ENCODE results near the gene USP6NL. TPM values are rescaled to one million over a fixed set of nuclear protein-coding genes. Genes with fewer than 3 reads are reported as not detected.

Gene USP6NL
- total and polyA plus RNA-seq, 10 of the 15 experiments (the other 5 are each of a cell fraction or from before 2014, with no cell fraction given): 4.0 to 27.7 (median 18.2) TPM

GRCh38 chr10:11553773-11554381 is 57.6 kb downstream of the USP6NL start (continued):
- TF ChIP-seq MLLT1 (IDR thresholded peaks at IDR 0.05) (no peak), POU2F2 (IDR thresholded peaks at IDR 0.05; ENCODE audit: borderline replicate concordance, low read depth, low read length) (0 out of 3 replicates have a peak, but pooled peaks have one; percentile 43), MEF2A (IDR thresholded peaks at IDR 0.05; ENCODE audit: insufficient read depth, low read depth, low read length) (peak; percentile 77), RB1 (IDR thresholded peaks at IDR 0.05; ENCODE audit: borderline replicate concordance) (no peak), SIN3A (IDR thresholded peaks at IDR 0.05; ENCODE audit: low read depth, low read length) (no peak), JUNB (IDR thresholded peaks at IDR 0.05) (peak; percentile 27; the same call in 1 of the 2 replicates), RAD21 (IDR thresholded peaks at IDR 0.05; ENCODE audit: insufficient read depth, low read depth, low read length) (no peak), CHD4 (IDR thresholded peaks at IDR 0.05) (no peak), POLR2A (IDR thresholded peaks at IDR 0.05; ENCODE audit: low read depth, low read length) (no peak), IRF4 (IDR thresholded peaks at IDR 0.05; ENCODE audit: low read depth, low read length) (no peak), ZNF217 (IDR thresholded peaks at IDR 0.05) (peak; percentile 88), YBX1 (IDR thresholded peaks at IDR 0.05) (no peak), RCOR1 (conservative IDR thresholded peaks at IDR 0.05; ENCODE audit: low read depth, low read length) (peak; percentile 76; the same call in 1 of the 2 replicates), DPF2 (IDR thresholded peaks at IDR 0.05) (no peak), ZNF24 (IDR thresholded peaks at IDR 0.05) (peak; percentile 93), EED (IDR thresholded peaks at IDR 0.05; ENCODE audit: low read depth) (peak; percentile 78), TCF7 (IDR thresholded peaks at IDR 0.05; ENCODE audit: borderline replicate concordance) (peak; percentile 28; the same call in 1 of the 2 replicates), NR2C2 (IDR thresholded peaks at IDR 0.05; ENCODE audit: borderline replicate concordance, control insufficient read depth, insufficient read length, low read depth) (no peak), EGR1 (IDR thresholded peaks at IDR 0.05; ENCODE audit: borderline replicate concordance in 1 of 2, low read depth in 2 of 2, low read length in 2 of 2) (no peak), NFIC (IDR thresholded peaks at IDR 0.05; ENCODE audit: low read depth, low read length) (peak; percentile 53), SIX5 (IDR thresholded peaks at IDR 0.05; ENCODE audit: low read depth, low read length, severe bottlenecking) (no peak), TAF1 (IDR thresholded peaks at IDR 0.05; ENCODE audit: borderline replicate concordance, low read depth, low read length) (no peak), GABPA (IDR thresholded peaks at IDR 0.05; ENCODE audit: low read depth) (no peak), MYB (IDR thresholded peaks at IDR 0.05; ENCODE audit: borderline replicate concordance, low read depth, low read length) (no peak), POLR2AphosphoS2 (IDR thresholded peaks at IDR 0.05; ENCODE audit: low read depth, low read length) (no peak), FOXK2 (IDR thresholded peaks at IDR 0.05) (no peak)
- TF ChIP-seq, protein P1, sequence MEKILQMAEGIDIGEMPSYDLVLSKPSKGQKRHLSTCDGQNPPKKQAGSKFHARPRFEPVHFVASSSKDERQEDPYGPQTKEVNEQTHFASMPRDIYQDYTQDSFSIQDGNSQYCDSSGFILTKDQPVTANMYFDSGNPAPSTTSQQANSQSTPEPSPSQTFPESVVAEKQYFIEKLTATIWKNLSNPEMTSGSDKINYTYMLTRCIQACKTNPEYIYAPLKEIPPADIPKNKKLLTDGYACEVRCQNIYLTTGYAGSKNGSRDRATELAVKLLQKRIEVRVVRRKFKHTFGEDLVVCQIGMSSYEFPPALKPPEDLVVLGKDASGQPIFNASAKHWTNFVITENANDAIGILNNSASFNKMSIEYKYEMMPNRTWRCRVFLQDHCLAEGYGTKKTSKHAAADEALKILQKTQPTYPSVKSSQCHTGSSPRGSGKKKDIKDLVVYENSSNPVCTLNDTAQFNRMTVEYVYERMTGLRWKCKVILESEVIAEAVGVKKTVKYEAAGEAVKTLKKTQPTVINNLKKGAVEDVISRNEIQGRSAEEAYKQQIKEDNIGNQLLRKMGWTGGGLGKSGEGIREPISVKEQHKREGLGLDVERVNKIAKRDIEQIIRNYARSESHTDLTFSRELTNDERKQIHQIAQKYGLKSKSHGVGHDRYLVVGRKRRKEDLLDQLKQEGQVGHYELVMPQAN (conservative IDR thresholded peaks at IDR 0.05): no peak
- TF ChIP-seq, protein P2, sequence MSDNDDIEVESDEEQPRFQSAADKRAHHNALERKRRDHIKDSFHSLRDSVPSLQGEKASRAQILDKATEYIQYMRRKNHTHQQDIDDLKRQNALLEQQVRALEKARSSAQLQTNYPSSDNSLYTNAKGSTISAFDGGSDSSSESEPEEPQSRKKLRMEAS (IDR thresholded peaks at IDR 0.05; ENCODE audit: low read depth, low read length): no peak

All from GM12878 (cell line).